IMR-90 (cell line): ENCODE results near the gene HSPA12A. TPM values are rescaled to one million over a fixed set of nuclear protein-coding genes. Genes with fewer than 3 reads are reported as not detected.

Source experiments
- ATAC-seq: fragments of 200-7000 bp; cut with Tn5 transposase; 2 replicates; pipeline ENCODE4 v1.9.1; 2020; ENCODE audit warnings: low read depth, mild to moderate bottlenecking, moderate library complexity
- BruUV-seq: library from RNA; stranded (reverse); fragments of 400-500 nt; replicated peaks from 2 replicates; lab custom pipeline; 2021; lab: Mats Ljungman, UMichigan
- CTCF ChIA-PET: fragments of 300-600 bp; formaldehyde crosslinking; extraction: SDS; loops from one replicate; lab custom pipeline; 2021; ENCODE audit warnings: antibody characterized with exemption; lab: Yijun Ruan, JAX
- POLR2A ChIA-PET: fragments of 300-600 bp; sonication (Branson Sonifier 250); formaldehyde crosslinking; loops from one replicate; lab custom pipeline; 2022; ENCODE audit warnings: antibody characterized with exemption; ENCODE audit not compliant: unreplicated experiment; lab: Charles Lee
- DNase-seq: peaks from one replicate; pipeline ENCODE4 v3.0.0; 2013
- H2AFZ ChIP-seq: replicated peaks from 2 replicates; pipeline ENCODE3; 2013; ENCODE audit warnings: low read length, mild to moderate bottlenecking; ENCODE audit not compliant: poor library complexity
- H2AK5ac ChIP-seq: 2 replicates; pipeline ENCODE4 v1.6.1; 2013; ENCODE audit warnings: low read depth, low read length, inconsistent platforms
- H2AK9ac ChIP-seq: replicated peaks from 2 replicates; pipeline ENCODE3; 2013; ENCODE audit warnings: mild to moderate bottlenecking, low read depth, low read length, moderate library complexity; ENCODE audit not compliant: poor library complexity
- H2BK120ac ChIP-seq: 2 replicates; pipeline ENCODE4 v1.6.1; 2013; ENCODE audit warnings: low read depth, low read length, inconsistent platforms
- H2BK15ac ChIP-seq: 3 replicates; pipeline ENCODE4 v1.6.1; 2013; ENCODE audit warnings: low read depth, low read length, inconsistent platforms
- H2BK20ac ChIP-seq: 2 replicates; pipeline ENCODE4 v1.6.1; 2013; ENCODE audit warnings: low read depth, mild to moderate bottlenecking, inconsistent platforms, low read length, moderate library complexity
- H2BK5ac ChIP-seq: 2 replicates; pipeline ENCODE4 v1.6.1; 2013; ENCODE audit warnings: mild to moderate bottlenecking, low read depth, low read length, inconsistent platforms; ENCODE audit not compliant: poor library complexity, severe bottlenecking
- H3K14ac ChIP-seq: replicated peaks from 2 replicates; pipeline ENCODE4 v1.6.1; 2013; ENCODE audit warnings: low read depth, low read length, inconsistent platforms
- H3K18ac ChIP-seq: 2 replicates; pipeline ENCODE4 v1.6.1; 2013; ENCODE audit warnings: low read depth, low read length, control low read depth
- H3K23ac ChIP-seq: 2 replicates; pipeline ENCODE4 v1.6.1; 2013; ENCODE audit warnings: low read depth, low read length, inconsistent platforms
- H3K27ac ChIP-seq: 2 replicates; pipeline ENCODE4 v1.5.1; 2013; ENCODE audit warnings: mild to moderate bottlenecking, control low read depth, low read length; ENCODE audit not compliant: insufficient read depth
- H3K27me3 ChIP-seq: 2 replicates; pipeline ENCODE4 v1.6.1; 2013; ENCODE audit warnings: low read length; ENCODE audit not compliant: control insufficient read depth, insufficient read depth
- H3K36me3 ChIP-seq: 2 replicates; pipeline ENCODE4 v1.6.1; 2013; ENCODE audit warnings: low read length, mixed read lengths; ENCODE audit not compliant: control insufficient read depth, insufficient read depth
- H3K4ac ChIP-seq: 2 replicates; pipeline ENCODE4 v1.6.1; 2013; ENCODE audit warnings: low read depth, low read length, inconsistent platforms
- H3K4me1 ChIP-seq: 2 replicates; pipeline ENCODE4 v1.6.1; 2013; ENCODE audit warnings: low read length, mixed read lengths; ENCODE audit not compliant: control insufficient read depth, insufficient read depth
- H3K4me2 ChIP-seq: 2 replicates; pipeline ENCODE4 v1.6.1; 2013; ENCODE audit warnings: low read depth, mild to moderate bottlenecking, control low read depth, low read length, moderate library complexity
- H3K4me3 ChIP-seq: 2 replicates; pipeline ENCODE4 v1.5.1; 2013; ENCODE audit warnings: low read depth, mild to moderate bottlenecking, control low read depth, low read length, moderate library complexity; ENCODE audit not compliant: insufficient read depth
- H3K56ac ChIP-seq: 2 replicates; pipeline ENCODE4 v1.6.1; 2013; ENCODE audit warnings: low read length, inconsistent platforms; ENCODE audit not compliant: insufficient read depth; ENCODE audit errors: extremely low read depth
- H3K79me1 ChIP-seq, 2 experiments: 2 replicates each; pipeline ENCODE4 v1.6.1; 2013; ENCODE audit warnings: low read length in 2 of 2, inconsistent platforms in 1 of 2, low read depth in 1 of 2
- H3K9ac ChIP-seq: 2 replicates; pipeline ENCODE4 v1.6.1; 2013; ENCODE audit warnings: low read depth, low read length, control low read depth
- H3K9me1 ChIP-seq: 2 replicates; pipeline ENCODE4 v1.6.1; 2013; ENCODE audit warnings: low read length, inconsistent platforms; ENCODE audit not compliant: insufficient read depth
- H3K9me3 ChIP-seq: 2 replicates; pipeline ENCODE4 v1.6.1; 2013; ENCODE audit warnings: low read length; ENCODE audit not compliant: control insufficient read depth, insufficient read depth
- H4K20me1 ChIP-seq: 2 replicates; pipeline ENCODE4 v1.6.1; 2013; ENCODE audit warnings: low read length, inconsistent platforms; ENCODE audit not compliant: insufficient read depth
- H4K5ac ChIP-seq: 2 replicates; pipeline ENCODE4 v1.6.1; 2013; ENCODE audit warnings: mild to moderate bottlenecking, low read depth, low read length, control low read depth
- H4K8ac ChIP-seq, 2 experiments: 2 replicates each; pipeline ENCODE4 v1.6.1; 2013; ENCODE audit warnings: low read depth in 2 of 2, low read length in 2 of 2, control low read depth in 1 of 2, inconsistent platforms in 1 of 2
- H4K91ac ChIP-seq: 2 replicates; pipeline ENCODE4 v1.6.1; 2013; ENCODE audit warnings: low read depth, low read length, inconsistent platforms; ENCODE audit not compliant: insufficient read depth
- BHLHE40 ChIP-seq: fragments of 150-350 bp; IDR thresholded peaks from 2 replicates; pipeline ENCODE4 v1.6.1; 2016; ENCODE audit warnings: mild to moderate bottlenecking, low read depth, low read length
- CEBPB ChIP-seq: IDR thresholded peaks from 2 replicates; pipeline ENCODE4 v1.6.1; 2012; ENCODE audit warnings: low read depth, low read length, improper control_type of control experiment
- CHD1 ChIP-seq: IDR thresholded peaks from 2 replicates; pipeline ENCODE4 v1.6.1; 2012; ENCODE audit warnings: low read depth, low read length, improper control_type of control experiment
- CTCF ChIP-seq: conservative IDR thresholded peaks from 2 replicates; pipeline ENCODE4 v1.5.1; 2012; ENCODE audit warnings: mild to moderate bottlenecking, low read depth, low read length, improper control_type of control experiment
- ELK1 ChIP-seq: fragments of 150-350 bp; IDR thresholded peaks from 2 replicates; pipeline ENCODE4 v1.6.1; 2016; ENCODE audit warnings: low read depth, mild to moderate bottlenecking, low read length, moderate library complexity, borderline replicate concordance
- FOS ChIP-seq: fragments of 150-350 bp; IDR thresholded peaks from 2 replicates; pipeline ENCODE4 v1.6.1; 2016; ENCODE audit warnings: low read depth, low read length
- MAFK ChIP-seq: IDR thresholded peaks from 2 replicates; pipeline ENCODE4 v1.6.1; 2012; ENCODE audit warnings: low read depth, low read length, improper control_type of control experiment
- MAZ ChIP-seq: IDR thresholded peaks from 2 replicates; pipeline ENCODE4 v1.6.1; 2012; ENCODE audit warnings: low read depth, mild to moderate bottlenecking, low read length, improper control_type of control experiment, moderate library complexity, borderline replicate concordance
- MXI1 ChIP-seq: IDR thresholded peaks from 2 replicates; pipeline ENCODE4 v1.6.1; 2012; ENCODE audit warnings: low read depth, mild to moderate bottlenecking, low read length, moderate library complexity, borderline replicate concordance
- NFE2L2 ChIP-seq: fragments of 150-350 bp; IDR thresholded peaks from 2 replicates; pipeline ENCODE4 v1.6.1; 2016; ENCODE audit warnings: low read depth, mild to moderate bottlenecking, low read length
- POLR2A ChIP-seq: IDR thresholded peaks from 2 replicates; pipeline ENCODE4 v1.6.1; 2012; ENCODE audit warnings: mild to moderate bottlenecking, low read depth, low read length
- RAD21 ChIP-seq: IDR thresholded peaks from 2 replicates; pipeline ENCODE4 v1.6.1; 2012; ENCODE audit warnings: low read length, improper control_type of control experiment
- RCOR1 ChIP-seq: IDR thresholded peaks from 2 replicates; pipeline ENCODE4 v1.6.1; 2012; ENCODE audit warnings: mild to moderate bottlenecking, low read length, improper control_type of control experiment; ENCODE audit not compliant: insufficient replicate concordance
- SMC3 ChIP-seq: fragments of 150-350 bp; IDR thresholded peaks from 2 replicates; pipeline ENCODE4 v1.6.1; 2016; ENCODE audit warnings: low read depth, mild to moderate bottlenecking, antibody characterized with exemption, low read length, moderate library complexity
- USF2 ChIP-seq: fragments of 150-350 bp; IDR thresholded peaks from 2 replicates; pipeline ENCODE4 v1.6.1; 2017; ENCODE audit warnings: mild to moderate bottlenecking, antibody characterized with exemption, low read length, low read depth
- WGBS, 2 experiments: methylation state at CpG; one replicate each; pipeline versions ENCODE4 v1.1.5 to v1.1.7; 2013; ENCODE audit warnings: missing lambda C conversion rate in 2 of 2; ENCODE audit not compliant: insufficient read length in 1 of 2; ENCODE audit errors: extremely low coverage in 2 of 2; 5-methylcytosine and 5-hydroxymethylcytosine counted together
- dilution Hi-C: fragments of 300-500 bp; cut with HindIII; formaldehyde crosslinking; loops from one replicate; pipeline ENCODE4 v1.14.3; 2018; ENCODE audit warnings: low sequenced_read_pairs; ENCODE audit not compliant: unreplicated experiment
- in situ Hi-C: fragments of 300-500 bp; cut with MboI; formaldehyde crosslinking; loops from 3 replicates; pipeline ENCODE4 v1.14.3; 2019; ENCODE audit warnings: low sequenced_read_pairs, inconsistent platforms, mixed read lengths
- intact Hi-C: fragments of 100-400 bp; cut with micrococcal nuclease; formaldehyde crosslinking; loops from 2 replicates; pipeline ENCODE4 v1.10.0; 2022
- polyA plus RNA-seq, 3 experiments: library from polyadenylated mRNA; depleted of rRNA; stranded (reverse); fragments of >200 nt; gene quantifications; 2 replicates each; pipeline ENCODE4 v1.2.3, GENCODE V29; 2012; ENCODE audit warnings: low replicate concordance in 1 of 3
- total RNA-seq: library from RNA; depleted of rRNA; stranded (reverse); fragments of >200 nt; gene quantifications from 2 replicates; pipeline ENCODE4 v1.2.3, GENCODE V29; 2012

The HSPA12A gene
- total and polyA plus RNA-seq, 2 of the 4 experiments (the other 2 are of a cell fraction) = 16.1 to 16.7 TPM

- Histone ChIP-seq H3K23ac (no peak overlapping the region), H3K4ac (no peak overlapping the region), H4K8ac (no peak overlapping the region), H4K5ac (no peak overlapping the region), H3K4me1 (peaks cover 9% of the 10 kb centered on the region), H4K20me1 (no peaks in the 10 kb centered on the region), H3K4me3 (no peak overlapping the region), H2BK20ac (no peak overlapping the region), H3K9me3 (no peaks in the 10 kb centered on the region), H2AK5ac (no peak overlapping the region), H2BK5ac (no peak overlapping the region), H3K9ac (no peak overlapping the region), H3K4me2 (no peak overlapping the region), H3K79me1 (0 out of 4 replicates have a peak, but pooled peaks cover 0 to 3% of the 10 kb centered on the region in 2 experiments), H2AFZ (no peak overlapping the region), H3K27ac (no peak overlapping the region), H4K91ac (no peak overlapping the region), H3K9me1 (no peaks in the 10 kb centered on the region; the same call in 1 of the 2 replicates), H2AK9ac (no peak overlapping the region), H3K56ac (no peak overlapping the region), H3K27me3 (no peaks in the 10 kb centered on the region), H3K18ac (no peak overlapping the region), H3K14ac (no peak overlapping the region), H3K36me3 (peaks cover 3% of the 10 kb centered on the region; the same call in 1 of the 2 replicates), H2BK120ac (no peak overlapping the region), H2BK15ac (no peak overlapping the region)
- TF ChIP-seq MAZ (no peak), MXI1 (no peak), RCOR1 (no peak), USF2 (no peak), NFE2L2 (no peak), FOS (no peak), BHLHE40 (no peak), MAFK (no peak), ELK1 (no peak), CHD1 (no peak), RAD21 (no peak), SMC3 (no peak), CTCF (no peak), POLR2A (no peak), CEBPB (no peak)
- ChIA-PET CTCF (interaction anchor here (3.2 kb wide), 1 partner anchor 104 kb away, joined by 38 read pairs; no protein-coding TSS in a partner anchor), POLR2A (no interaction called here)
- intact Hi-C loops (no loop called here), dilution Hi-C loops (loop anchor here (25.0 kb wide), 1 partner anchor 103 kb away; no protein-coding TSS in a partner anchor), in situ Hi-C loops (loop anchor here (5.0 kb wide), 1 partner anchor 98 kb away; no protein-coding TSS in a partner anchor)
- ATAC-seq (no peak), DNase-seq (no peak)
- no TSS peak for BruUV-seq
- WGBS, 2 experiments = 97% methylated on average over 5 of the region's 11 CpGs; no CpG with 5 or more reads in 1 of the 2 experiments
Observed at GRCh38 chr10:116683821-116684220, 58.5 kb downstream of the HSPA12A start.
